IPS-18a (cell line): ENCODE data around the gene NUDT16.

ENCODE experiments used
- H3K27ac ChIP-seq: one replicate; pipeline ENCODE4 v1.5.1; 2013; ENCODE audit warnings: low read length
- H3K27me3 ChIP-seq: one replicate; pipeline ENCODE4 v1.6.1; 2013; ENCODE audit warnings: mild to moderate bottlenecking, low read length; ENCODE audit not compliant: control insufficient read depth, insufficient read depth
- H3K36me3 ChIP-seq: one replicate; pipeline ENCODE4 v1.6.1; 2013; ENCODE audit warnings: low read depth, low read length; ENCODE audit not compliant: control insufficient read depth
- H3K4me1 ChIP-seq: one replicate; pipeline ENCODE4 v1.6.1; 2013; ENCODE audit warnings: low read depth, low read length; ENCODE audit not compliant: control insufficient read depth
- H3K4me3 ChIP-seq: one replicate; pipeline ENCODE4 v1.5.1; 2013; ENCODE audit warnings: low read length
- H3K9ac ChIP-seq: one replicate; pipeline ENCODE4 v1.6.1; 2013; ENCODE audit warnings: mild to moderate bottlenecking, low read length, moderate library complexity
- H3K9me3 ChIP-seq: one replicate; pipeline ENCODE4 v1.6.1; 2013; ENCODE audit warnings: low read depth, low read length; ENCODE audit not compliant: control insufficient read depth

The NUDT16 gene

DNA sequence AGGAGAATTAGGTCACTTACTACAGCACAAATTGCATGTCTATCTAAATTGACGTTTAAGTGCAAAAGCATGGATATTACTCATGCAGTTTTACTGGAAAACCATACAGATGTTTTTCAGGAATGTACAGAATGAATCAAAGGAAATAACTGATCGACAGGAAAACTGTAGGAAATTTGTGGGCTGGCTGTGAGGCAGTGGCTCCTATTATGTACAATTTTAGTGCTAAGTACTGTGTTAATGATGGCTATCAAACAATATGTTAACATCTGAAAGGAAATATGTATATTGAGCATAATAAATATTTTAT, 6.9 kb downstream of the NUDT16 start:
- Histone ChIP-seq H3K9me3 (no peaks in the 10 kb centered on the region), H3K27ac (no peak overlapping the region), H3K36me3 (peaks cover 13% of the 10 kb centered on the region), H3K9ac (no peak overlapping the region), H3K27me3 (no peaks in the 10 kb centered on the region), H3K4me3 (no peak overlapping the region), H3K4me1 (no peaks in the 10 kb centered on the region)

DNA sequence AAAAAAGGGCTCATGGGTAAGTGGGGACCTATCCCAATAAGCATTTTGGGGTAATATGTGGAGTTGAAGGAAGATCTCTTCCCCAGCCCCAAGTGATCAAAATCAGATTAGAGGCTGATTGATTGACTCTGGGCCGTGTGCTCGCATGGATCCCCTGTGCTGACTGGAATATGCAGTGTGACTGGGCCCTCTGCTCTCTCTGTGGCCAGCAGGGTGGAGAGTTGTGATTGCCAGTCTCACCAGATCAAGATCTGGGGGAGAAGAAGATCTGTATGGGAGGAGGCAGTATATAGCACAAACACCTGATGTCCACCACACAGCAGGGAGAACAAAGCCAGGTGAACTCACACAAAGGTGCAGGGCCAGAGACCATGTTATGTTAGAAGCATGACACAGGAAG, 8.8 kb downstream of the NUDT16 start:
- Histone ChIP-seq H3K4me3 (no peak overlapping the region), H3K27ac (no peak overlapping the region), H3K9me3 (no peaks in the 10 kb centered on the region), H3K36me3 (peaks cover 6% of the 10 kb centered on the region), H3K9ac (no peak overlapping the region), H3K4me1 (no peaks in the 10 kb centered on the region), H3K27me3 (no peaks in the 10 kb centered on the region)

DNA sequence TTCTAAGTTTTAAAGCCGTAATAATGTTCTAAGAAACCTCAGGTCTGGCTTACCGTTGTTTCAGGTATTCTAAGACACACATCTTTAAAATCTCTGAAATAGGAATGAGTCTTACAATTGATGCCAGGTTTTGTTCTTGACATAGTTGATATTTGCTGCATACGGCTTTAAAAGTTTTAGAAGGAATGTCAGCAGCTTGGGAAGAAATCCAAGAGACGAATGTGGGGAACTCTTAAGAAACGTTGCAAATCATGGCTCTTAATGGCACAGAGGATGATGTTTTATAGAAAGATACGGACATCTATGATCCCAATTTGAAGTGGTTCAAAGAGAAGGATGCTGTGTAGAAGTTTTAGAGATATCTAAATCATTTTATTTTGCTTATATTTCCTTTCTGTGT, 11.5 kb downstream of the NUDT16 start:
- no peak overlapping the region for H3K27ac ChIP-seq
- H3K9ac ChIP-seq: no peak overlapping the region
- no peaks in the 10 kb centered on the region for H3K36me3 ChIP-seq
- no peaks in the 10 kb centered on the region for H3K9me3 ChIP-seq
- no peaks in the 10 kb centered on the region for H3K4me1 ChIP-seq
- no peak overlapping the region for H3K4me3 ChIP-seq
- H3K27me3 ChIP-seq: no peaks in the 10 kb centered on the region

DNA sequence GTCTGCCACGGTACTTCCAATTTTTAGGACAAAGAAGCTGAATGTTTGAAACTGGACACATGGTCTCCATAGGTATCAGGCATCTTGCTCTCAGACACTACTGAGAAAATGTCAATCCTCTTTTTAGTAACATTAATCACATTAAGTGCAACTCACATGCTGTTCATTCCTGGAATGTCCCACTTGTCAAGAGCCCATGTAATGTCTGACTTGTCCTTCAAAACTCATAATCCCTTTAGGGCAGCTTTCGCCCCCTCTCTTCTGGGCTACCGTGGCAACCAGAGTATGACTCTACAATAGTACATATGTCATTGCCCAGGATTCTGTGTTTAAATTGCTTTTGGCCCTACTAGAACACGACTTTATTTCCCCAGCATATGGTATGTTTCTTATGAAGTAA, 12.3 kb downstream of the NUDT16 start:
- no peak overlapping the region for H3K9ac ChIP-seq
- H3K4me3 ChIP-seq: no peak overlapping the region
- H3K27ac ChIP-seq: no peak overlapping the region
- H3K36me3 ChIP-seq: no peaks in the 10 kb centered on the region
- no peaks in the 10 kb centered on the region for H3K9me3 ChIP-seq
- no peaks in the 10 kb centered on the region for H3K27me3 ChIP-seq
- no peaks in the 10 kb centered on the region for H3K4me1 ChIP-seq

DNA sequence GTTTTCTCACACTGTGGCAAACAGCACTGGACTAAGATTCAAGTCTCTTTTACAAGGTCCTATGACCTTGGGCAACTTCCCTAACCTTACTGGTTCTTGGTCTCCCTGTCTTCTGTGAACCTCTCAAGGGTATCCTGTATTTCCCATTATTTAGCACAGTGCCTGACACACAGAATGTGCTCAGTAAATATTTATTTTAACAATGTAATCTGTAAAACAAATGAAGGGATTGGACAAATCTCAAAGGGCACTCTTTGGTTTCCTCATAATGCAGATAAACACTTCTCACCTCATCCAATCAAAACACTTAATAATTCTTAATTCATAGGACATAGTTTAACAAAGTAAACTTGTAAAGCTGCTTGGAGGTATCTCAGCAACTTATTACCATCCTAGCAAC, 12.8 kb downstream of the NUDT16 start:
- Histone ChIP-seq H3K27ac (no peak overlapping the region), H3K27me3 (no peaks in the 10 kb centered on the region), H3K9me3 (no peaks in the 10 kb centered on the region), H3K9ac (no peak overlapping the region), H3K4me1 (no peaks in the 10 kb centered on the region), H3K4me3 (no peak overlapping the region), H3K36me3 (no peaks in the 10 kb centered on the region)

DNA sequence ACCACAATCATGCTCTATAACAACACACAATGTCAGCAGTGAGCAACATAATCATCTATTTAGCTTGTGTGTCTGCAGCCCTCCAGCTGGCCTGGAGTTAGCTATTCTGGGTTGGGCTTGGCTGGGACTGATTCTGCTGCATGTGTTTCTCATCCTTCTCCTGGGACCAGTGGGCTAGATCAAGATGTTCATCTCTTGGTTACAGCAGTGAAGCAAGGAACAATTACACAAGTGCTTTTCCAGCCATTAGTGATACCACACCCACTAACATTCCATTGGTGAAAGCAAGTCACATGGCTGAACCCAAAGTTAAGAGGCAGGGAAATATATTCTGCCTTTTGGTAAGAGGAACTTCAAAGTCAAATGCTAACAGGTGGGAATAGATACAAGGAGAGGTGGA, 14.6 kb downstream of the NUDT16 start:
- Histone ChIP-seq H3K4me1 (no peaks in the 10 kb centered on the region), H3K27ac (no peak overlapping the region), H3K4me3 (no peak overlapping the region), H3K27me3 (no peaks in the 10 kb centered on the region), H3K9me3 (no peaks in the 10 kb centered on the region), H3K9ac (no peak overlapping the region), H3K36me3 (no peaks in the 10 kb centered on the region)

DNA sequence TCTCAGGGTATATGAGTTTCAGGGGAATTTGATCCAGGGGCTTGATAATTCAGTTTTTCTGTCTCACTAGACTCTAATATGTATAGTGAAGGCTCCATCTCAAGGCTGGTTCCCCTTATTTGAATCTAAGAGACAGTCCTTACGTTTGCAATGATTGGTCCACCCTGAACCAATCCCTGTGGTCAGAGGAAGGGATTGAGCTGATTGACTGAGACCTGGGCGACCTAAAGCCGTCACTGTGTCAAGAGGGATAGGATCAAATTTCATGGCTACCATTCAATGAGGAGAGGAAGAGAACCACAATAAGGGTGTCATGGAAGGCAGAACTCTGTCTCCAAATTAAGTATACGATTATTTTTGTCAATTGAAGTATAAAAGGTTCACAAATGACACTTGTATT, 16.3 kb downstream of the NUDT16 start:
- Histone ChIP-seq H3K4me3 (no peak overlapping the region), H3K9ac (no peak overlapping the region), H3K9me3 (no peaks in the 10 kb centered on the region), H3K36me3 (no peaks in the 10 kb centered on the region), H3K4me1 (no peaks in the 10 kb centered on the region), H3K27me3 (no peaks in the 10 kb centered on the region), H3K27ac (no peak overlapping the region)

DNA sequence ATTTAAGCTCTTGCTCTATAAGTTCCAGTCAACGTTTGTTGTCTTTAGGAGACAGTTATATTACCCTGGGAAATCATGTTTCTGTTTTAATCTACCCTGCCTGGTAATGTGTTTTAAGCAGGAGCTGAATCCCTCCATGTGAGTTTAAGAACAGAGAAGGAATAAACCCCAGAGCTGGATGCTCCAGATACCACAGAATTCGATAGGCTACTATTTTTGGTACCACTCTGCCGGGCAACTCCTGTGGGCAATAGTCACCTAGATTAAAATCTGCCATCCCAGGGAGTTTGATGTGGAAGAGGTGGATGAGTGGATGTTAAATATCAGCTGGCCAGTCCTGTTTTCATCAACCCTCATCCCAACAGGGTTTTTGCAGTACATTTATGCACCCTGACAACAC, 20.4 kb downstream of the NUDT16 start:
- Histone ChIP-seq H3K9me3 (peaks cover 7% of the 10 kb centered on the region), H3K36me3 (no peaks in the 10 kb centered on the region), H3K4me3 (no peak overlapping the region), H3K4me1 (no peaks in the 10 kb centered on the region), H3K9ac (no peak overlapping the region), H3K27ac (no peak overlapping the region), H3K27me3 (no peaks in the 10 kb centered on the region)

DNA sequence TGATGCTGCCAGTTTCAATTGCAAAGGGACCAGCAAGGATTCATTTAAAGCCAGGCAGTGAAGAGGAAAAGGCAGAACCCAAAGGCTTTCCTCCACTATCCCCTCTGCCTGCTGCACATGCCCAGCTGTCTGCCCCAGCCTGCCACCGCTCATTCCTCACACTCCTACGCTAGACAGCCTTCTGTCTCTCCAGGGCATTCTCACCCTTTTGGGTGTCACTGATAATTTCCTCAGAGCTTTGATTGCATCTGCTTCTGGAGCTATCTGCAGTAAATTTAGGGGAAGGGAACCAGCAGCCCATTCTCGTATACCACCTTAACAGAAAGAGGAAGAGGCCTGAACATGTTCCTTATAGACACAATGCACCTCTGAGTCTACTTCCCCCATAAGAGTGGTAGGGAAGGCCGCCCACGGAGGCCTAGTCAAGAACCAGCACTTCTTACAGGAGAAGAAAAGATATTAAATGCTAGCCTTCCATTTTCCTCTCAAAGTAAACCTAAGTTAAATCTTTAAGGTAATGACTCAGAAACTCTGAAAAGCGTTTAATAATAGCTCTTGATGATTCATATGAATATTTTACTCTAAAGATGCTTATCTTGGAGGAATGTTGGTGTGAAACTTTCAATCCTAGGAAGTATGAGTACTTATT, 20.9 kb downstream of the NUDT16 start:
- Histone ChIP-seq H3K4me1 (no peaks in the 10 kb centered on the region), H3K27ac (no peak overlapping the region), H3K27me3 (no peaks in the 10 kb centered on the region), H3K4me3 (no peak overlapping the region), H3K9ac (no peak overlapping the region), H3K36me3 (no peaks in the 10 kb centered on the region), H3K9me3 (peaks cover 7% of the 10 kb centered on the region)

DNA sequence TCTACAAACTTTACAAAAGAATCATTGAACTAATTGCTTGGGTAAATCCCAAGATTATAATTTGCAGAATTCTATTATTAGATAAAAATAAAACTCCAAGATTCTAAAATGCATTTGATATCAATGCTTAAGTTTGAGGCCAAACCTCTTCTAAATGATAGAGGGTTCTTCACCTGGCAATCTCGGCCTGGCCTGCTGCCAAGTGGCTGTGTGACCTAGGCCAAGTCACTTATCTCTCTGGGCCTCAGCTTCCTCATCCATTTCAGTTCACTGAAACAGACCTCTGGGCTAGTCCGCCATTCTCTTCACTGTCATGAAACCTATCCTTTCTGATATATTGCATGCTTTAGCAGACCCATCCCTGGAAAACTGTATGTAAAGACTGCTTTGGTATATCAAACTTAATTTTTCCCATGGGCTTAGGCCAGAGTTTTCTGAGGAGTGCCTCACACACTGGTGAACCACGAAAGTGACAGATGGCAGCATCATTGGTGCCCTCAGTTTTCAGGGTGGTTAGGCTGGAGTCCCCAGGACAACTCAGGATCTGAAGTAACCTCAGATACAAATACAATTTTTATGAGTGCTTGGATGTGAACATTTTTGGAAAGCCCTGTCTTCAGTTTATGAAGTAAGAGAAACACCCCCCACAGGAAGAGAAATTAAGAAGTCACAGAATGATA, 21.8 kb downstream of the NUDT16 start:
- Histone ChIP-seq H3K27ac (no peak overlapping the region), H3K9me3 (peaks cover 7% of the 10 kb centered on the region), H3K4me3 (no peak overlapping the region), H3K4me1 (no peaks in the 10 kb centered on the region), H3K27me3 (no peaks in the 10 kb centered on the region), H3K9ac (no peak overlapping the region), H3K36me3 (no peaks in the 10 kb centered on the region)

DNA sequence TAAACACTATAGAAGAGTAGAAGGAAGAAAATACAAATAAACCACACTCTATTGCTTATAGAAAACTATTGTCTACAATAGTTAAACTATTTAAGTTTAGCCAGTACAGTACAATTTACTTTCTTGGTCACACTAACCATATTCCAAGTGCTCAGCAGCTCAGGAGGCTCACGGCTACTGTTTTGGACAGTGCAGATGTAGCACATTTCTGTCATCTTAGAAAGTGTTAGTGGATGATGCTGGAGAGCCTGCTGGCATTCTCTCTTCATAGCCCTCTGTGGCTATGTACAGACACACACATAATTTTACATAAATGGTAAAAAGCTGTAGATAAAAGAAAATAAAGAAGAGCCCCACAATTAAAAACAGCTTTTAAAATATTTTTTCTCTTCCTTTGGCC, 23.8 kb downstream of the NUDT16 start:
- Histone ChIP-seq H3K36me3 (no peaks in the 10 kb centered on the region), H3K9ac (no peak overlapping the region), H3K4me1 (no peaks in the 10 kb centered on the region), H3K27ac (no peak overlapping the region), H3K27me3 (no peaks in the 10 kb centered on the region), H3K4me3 (no peak overlapping the region), H3K9me3 (peaks cover 7% of the 10 kb centered on the region)

DNA sequence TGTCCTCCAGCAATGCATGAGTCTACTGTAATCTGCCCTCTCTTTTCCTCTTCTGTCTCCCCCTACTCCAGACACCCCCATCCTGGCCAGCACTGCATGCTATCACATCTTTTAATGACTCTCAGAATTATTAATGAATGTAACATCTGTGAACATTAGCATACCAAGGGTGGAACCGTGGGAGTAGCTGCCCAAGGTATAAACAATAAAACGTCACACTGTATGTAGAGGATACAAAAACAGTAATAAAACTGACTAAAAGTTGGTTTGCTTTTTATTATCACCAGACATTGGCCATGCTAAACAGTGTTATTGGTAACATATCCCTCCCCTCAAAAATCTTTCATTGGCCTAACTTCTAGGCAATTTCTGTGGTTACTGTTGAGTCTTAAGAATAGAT, 24.7 kb downstream of the NUDT16 start:
- Histone ChIP-seq H3K27ac (no peak overlapping the region), H3K9ac (no peak overlapping the region), H3K4me3 (no peak overlapping the region), H3K36me3 (no peaks in the 10 kb centered on the region), H3K4me1 (no peaks in the 10 kb centered on the region), H3K27me3 (no peaks in the 10 kb centered on the region), H3K9me3 (peaks cover 7% of the 10 kb centered on the region)
